Kidney epithelial cell (primary cell): ENCODE results near the gene MRNIP. TPM values are rescaled to one million over a fixed set of nuclear protein-coding genes. Genes with fewer than 3 reads are reported as not detected.

ENCODE experiments used
- DNase-seq: peaks from one replicate; pipeline ENCODE4 v3.0.0-alpha.2; 2010; ENCODE audit warnings: low read depth
- H3K27me3 ChIP-seq: 2 replicates; pipeline ENCODE4 v1.6.0; 2011; ENCODE audit warnings: low read length; ENCODE audit not compliant: control insufficient read depth, insufficient read depth
- H3K36me3 ChIP-seq: 2 replicates; pipeline ENCODE4 v1.5.1; 2011; ENCODE audit warnings: low read length; ENCODE audit not compliant: control insufficient read depth, insufficient read depth
- H3K4me3 ChIP-seq: 2 replicates; pipeline ENCODE4 v1.5.1; 2011; ENCODE audit warnings: low read depth, mild to moderate bottlenecking, control low read depth, low read length
- CTCF ChIP-seq: IDR thresholded peaks from 2 replicates; pipeline ENCODE4 v1.5.1; 2011; ENCODE audit warnings: mild to moderate bottlenecking, moderate library complexity, low read length, control low read depth, inconsistent platforms; ENCODE audit not compliant: insufficient read depth, poor library complexity, severe bottlenecking
- total RNA-seq: library from RNA; depleted of rRNA; stranded (reverse); fragments of >200 nt; gene quantifications from 2 replicates; pipeline ENCODE4 v1.2.3, GENCODE V29; 2015

Gene MRNIP
- total RNA-seq, 1 donor from 2014 or later, result 25.7 TPM

GRCh38 chr5:179800071-179800695 lies 58.4 kb downstream of the MRNIP start:
- TF ChIP-seq CTCF, result no peak
- no peak for DNase-seq
- H3K4me3 ChIP-seq, result no peak overlapping the region
- H3K36me3 ChIP-seq, result peaks cover 2% of the 10 kb centered on the region
- H3K27me3 ChIP-seq, result no peaks in the 10 kb centered on the region

GRCh38 chr5:179799644-179799973 lies 59.0 kb downstream of the MRNIP start:
- Histone ChIP-seq H3K4me3 (no peak overlapping the region), H3K36me3 (peaks cover 2% of the 10 kb centered on the region), H3K27me3 (no peaks in the 10 kb centered on the region)
- DNase-seq, result no peak
- TF ChIP-seq CTCF, result no peak

GRCh38 chr5:179798771-179799643 lies 59.6 kb downstream of the MRNIP start:
- peaks cover 2% of the 10 kb centered on the region for H3K36me3 ChIP-seq
- DNase-seq, result no peak
- no peak for TF ChIP-seq CTCF
- H3K4me3 ChIP-seq, result no peak overlapping the region
- no peaks in the 10 kb centered on the region for H3K27me3 ChIP-seq

- peaks cover 2% of the 10 kb centered on the region for H3K36me3 ChIP-seq
- no peaks in the 10 kb centered on the region for H3K27me3 ChIP-seq
- H3K4me3 ChIP-seq, result no peak overlapping the region
- TF ChIP-seq CTCF, result no peak
- DNase-seq, result no peak
Observed at GRCh38 chr5:179798144-179798770, 60.4 kb downstream of the MRNIP start.

GRCh38 chr5:179797741-179798140 lies 60.9 kb downstream of the MRNIP start:
- Histone ChIP-seq H3K27me3 (no peaks in the 10 kb centered on the region), H3K36me3 (peaks cover 2% of the 10 kb centered on the region), H3K4me3 (no peak overlapping the region)
- no peak for DNase-seq
- TF ChIP-seq CTCF, result no peak
